ENCODE data around the gene AP1S3.
"Not testable (repeated sequence)": the region's sequence is repeated elsewhere in the genome, so short reads cannot be mapped to it uniquely, and the experiment has no call there.

The AP1S3 gene

GRCh38 chr2:223801736-223802135 is 35.6 kb downstream of the AP1S3 start:
- peak; percentile 66 for DNase-seq (ENCODE audit: low spot score)
- no peak for FAIRE-seq

GRCh38 chr2:223800908-223801307 is 36.5 kb downstream of the AP1S3 start:
- DNase-seq (ENCODE audit: low spot score) = no peak

DNA sequence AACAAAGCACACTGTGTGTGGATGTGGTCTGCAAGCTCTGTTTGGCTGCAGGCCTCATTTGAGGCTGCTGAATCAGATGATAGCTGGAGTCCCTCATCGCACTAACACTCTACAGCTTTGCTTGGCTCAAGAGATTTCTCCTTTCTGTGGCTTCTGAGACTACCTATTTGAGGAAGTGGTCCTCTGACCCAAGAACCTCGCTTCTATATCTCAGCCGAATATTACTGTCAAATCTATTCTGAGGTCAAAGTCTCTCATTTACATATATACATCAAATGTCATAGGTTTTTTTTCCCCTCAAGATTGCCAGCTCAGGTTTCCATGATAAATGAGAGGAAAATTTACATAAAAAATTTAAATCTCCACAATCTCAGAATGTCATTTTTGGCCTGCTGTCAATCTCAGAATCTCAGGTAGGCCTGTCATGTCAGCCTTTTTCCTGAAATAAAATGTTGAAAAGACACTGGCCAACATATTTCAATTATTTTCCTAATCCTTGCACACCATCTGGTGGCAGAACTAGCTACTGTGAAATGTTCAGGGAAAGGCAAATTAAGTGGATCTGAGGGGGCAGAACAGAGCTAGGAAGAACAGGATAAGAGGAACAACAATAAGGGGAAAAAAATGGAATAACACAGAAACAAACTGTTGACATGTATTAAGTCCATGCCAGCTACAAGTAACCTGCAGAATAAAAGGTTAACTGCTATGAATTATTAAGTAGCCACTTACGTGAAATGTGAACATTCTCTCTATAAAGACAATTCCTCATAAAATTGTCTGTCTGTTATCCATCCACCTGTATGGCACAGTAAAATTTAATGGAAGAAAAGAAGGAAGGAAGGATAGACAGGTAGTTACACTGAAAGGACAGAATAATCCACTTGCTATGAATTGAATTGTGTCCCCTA is 39.3 kb downstream of the AP1S3 start:
- FAIRE-seq (peak; percentile 63), DNase-seq (ENCODE audit: low spot score) (peak; percentile 34)

More at GRCh38 chr2:223800908-223801307, 36.5 kb downstream of the AP1S3 start:
- no peak for FAIRE-seq

DNA sequence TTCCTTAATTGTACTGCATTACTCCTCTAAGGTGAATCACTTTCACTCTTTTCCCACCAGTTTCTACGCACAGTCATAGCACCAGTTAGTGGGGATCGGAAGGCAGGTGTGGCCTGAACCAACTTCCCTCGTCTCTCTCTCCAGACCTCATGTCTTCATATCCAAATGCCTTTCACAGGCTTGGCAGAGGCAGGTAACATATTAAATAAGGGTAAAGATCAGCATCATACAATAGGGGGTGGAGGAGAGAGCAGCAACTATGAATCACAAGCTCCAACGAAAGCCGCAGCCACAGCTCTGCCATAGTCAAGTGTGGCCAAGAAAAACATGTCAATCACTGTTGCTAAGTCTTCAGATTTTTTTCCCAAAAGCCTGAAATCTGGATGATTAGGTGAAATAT is 40.3 kb downstream of the AP1S3 start:
- DNase-seq (ENCODE audit: low spot score) = peak; percentile 92

GRCh38 chr2:223789423-223789822 is 48.0 kb downstream of the AP1S3 start:
- FAIRE-seq (no peak), DNase-seq (ENCODE audit: low spot score) (no peak)

More for the DNA sequence above, 40.3 kb downstream of the AP1S3 start:
- peak; percentile 97 for FAIRE-seq

GRCh38 chr2:223788826-223789225 is 48.6 kb downstream of the AP1S3 start:
- DNase-seq (ENCODE audit: low spot score) (no peak), FAIRE-seq (no peak)

DNA sequence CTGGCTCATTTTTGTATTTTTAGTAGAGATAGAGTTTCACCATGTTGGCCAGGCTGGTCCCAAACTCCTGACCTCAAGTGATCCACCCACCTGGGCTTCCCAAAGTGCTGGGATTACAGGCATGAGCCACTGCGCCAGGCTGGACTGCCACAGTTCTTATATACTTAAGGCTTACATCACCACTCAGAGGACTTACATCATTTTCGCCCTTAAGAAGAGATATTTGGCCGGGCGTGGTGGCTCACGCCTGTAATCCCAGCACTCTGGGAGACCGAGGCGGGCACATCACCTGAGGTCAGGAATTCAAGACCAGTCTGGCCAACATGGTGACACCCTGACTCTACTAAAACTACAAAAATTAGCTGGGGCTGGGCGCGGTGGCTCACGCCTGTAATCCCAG is 49.3 kb downstream of the AP1S3 start:
- FAIRE-seq; DNase-seq (ENCODE audit: low spot score): not testable (repeated sequence)

GRCh38 chr2:223787358-223787757 is 50.0 kb downstream of the AP1S3 start:
- DNase-seq (ENCODE audit: low spot score) = no peak
- FAIRE-seq = no peak

DNA sequence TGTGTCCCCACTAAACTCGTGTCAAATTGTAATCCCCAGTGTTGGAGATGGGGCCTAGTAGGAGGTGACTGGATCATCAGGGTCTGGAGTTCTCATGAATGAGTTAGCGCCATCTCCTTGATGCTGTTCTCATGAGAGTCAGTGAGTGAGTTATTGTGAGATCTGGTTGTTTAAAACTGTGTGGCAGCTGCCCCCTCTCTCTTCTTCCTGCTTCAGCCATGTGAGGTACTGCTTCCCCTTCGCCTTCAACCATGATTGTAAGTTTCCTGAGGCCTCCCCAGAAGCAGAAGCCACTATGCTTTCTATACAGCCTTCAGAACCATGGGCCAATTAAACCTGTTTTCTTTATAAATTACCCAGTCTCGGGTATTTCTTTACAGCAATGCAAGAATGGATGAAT is 50.4 kb downstream of the AP1S3 start:
- FAIRE-seq = no peak

DNA sequence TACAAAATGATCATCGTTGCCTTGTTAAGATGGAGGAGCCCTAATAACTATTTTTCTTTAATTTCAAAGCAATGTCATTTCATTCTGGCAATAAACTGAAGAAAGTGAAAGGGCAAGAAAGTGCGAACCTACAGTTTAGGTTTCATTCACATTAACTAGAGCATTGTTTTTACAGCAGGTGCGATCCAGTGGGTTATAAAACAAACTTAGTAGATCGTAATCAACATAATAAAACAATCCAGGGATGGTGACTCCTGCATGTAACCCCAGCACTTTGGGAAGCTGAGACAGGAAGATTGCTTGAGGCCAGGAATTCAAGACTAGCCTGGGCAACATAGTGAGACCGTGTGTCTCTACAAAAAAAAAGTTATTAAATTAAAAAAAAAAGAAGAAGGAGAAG is 51.1 kb downstream of the AP1S3 start:
- DNase-seq (ENCODE audit: low spot score) = no peak
- FAIRE-seq = no peak

More for the DNA sequence above, 50.4 kb downstream of the AP1S3 start:
- no peak for DNase-seq (ENCODE audit: low spot score)

GRCh38 chr2:223784221-223784772 is 53.1 kb downstream of the AP1S3 start:
- no peak for FAIRE-seq
- no peak for DNase-seq (ENCODE audit: low spot score)

- FAIRE-seq (no peak), DNase-seq (ENCODE audit: low spot score) (no peak)
These were observed 54.8 kb downstream of the AP1S3 start for GRCh38 chr2:223782629-223783028.

DNA sequence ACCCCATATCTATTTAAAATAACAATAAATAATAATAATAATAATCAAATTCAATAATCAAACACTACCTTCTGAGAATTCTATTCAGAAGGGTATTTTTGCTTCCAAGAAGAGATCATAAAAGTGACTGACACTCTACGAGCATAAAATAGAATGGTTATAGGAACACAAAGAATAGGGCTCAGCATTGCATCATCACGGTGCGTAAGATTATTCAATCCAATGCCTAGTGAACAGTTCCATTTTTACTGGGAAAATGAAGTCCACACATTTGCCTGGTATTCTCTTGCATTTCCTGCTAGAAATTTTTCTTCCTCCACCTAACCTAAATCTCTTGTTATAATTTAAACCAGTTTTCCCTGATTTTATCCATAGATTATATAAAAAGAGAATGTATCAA is 55.8 kb downstream of the AP1S3 start:
- FAIRE-seq = no peak
- no peak for DNase-seq (ENCODE audit: low spot score)

DNA sequence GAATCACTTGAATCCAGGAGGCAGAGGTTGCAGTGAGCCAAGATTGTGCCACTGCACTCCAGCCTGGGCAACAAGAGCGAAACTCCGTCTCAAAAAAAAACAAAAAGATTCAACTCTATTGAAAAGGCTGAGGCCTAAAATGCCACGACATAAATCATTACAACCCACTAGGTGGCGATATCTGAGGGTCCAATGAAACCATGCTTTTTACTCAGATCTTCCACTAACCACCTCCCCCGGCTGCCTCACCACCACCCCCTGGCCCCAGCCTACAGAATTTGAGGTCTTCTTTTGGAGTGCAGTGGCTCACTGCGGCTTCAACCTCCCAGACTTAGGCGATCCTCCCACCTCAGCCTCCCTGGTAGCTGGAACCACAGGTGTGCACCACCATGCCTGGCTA is 57.5 kb downstream of the AP1S3 start:
- FAIRE-seq (no peak), DNase-seq (ENCODE audit: low spot score) (peak; percentile 38)

DNA sequence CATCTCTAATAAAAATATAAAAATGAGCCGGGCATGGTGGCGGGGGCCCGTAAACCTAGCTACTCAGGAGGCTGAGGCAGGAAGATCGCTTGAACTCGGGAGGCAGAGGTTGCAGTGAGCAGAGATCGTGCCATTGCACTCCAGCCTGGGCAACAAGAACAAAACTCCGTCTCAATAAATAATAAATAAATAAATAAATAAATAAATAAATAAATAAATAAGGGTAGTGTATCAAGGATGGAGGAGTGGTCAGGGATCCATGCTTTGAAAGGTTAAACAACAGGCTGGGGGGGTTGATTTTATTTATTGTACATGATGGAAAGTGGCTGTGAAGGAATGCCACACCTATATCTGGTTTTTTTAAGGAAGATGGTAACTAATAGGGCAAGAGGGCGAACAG is 63.2 kb downstream of the AP1S3 start:
- FAIRE-seq = no peak
- no peak for DNase-seq (ENCODE audit: low spot score)

DNA sequence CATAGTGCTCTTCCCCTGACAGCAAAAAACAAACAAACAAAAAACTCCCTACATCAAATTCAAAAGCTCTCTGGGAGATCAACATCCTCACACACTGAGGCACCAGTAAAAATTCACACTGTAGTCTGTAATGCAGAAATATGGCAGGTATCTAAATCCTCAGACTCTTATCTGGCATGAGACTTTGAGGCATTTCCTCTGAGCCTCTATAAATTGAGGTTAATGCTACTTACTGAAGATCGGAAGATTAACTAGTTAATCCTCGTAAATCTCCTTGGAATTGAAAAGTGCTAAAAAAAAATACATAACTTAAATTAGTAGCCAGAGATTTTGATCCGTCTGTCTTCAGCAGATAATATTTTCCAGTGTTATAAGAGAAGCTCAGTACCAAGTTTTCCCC is 65.0 kb downstream of the AP1S3 start:
- no peak for FAIRE-seq
- DNase-seq (ENCODE audit: low spot score) = no peak

DNA sequence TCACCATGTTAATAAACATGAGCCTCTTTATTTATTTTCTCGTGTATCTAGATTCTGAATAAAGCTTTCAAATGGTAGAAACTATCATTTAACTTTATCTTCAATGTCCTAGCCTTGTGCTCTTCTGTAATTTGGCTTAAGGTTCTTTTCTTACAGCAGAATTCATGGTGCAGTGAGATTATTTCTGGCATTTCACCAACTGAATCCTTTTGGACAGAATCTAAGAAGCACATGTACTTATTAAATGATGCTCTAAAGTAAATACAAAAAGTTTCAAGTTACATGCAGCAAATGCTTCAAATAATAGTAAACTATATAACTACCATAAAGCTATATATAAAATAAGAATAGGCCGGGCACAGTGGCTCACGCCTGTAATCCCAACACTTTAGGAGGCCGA is 65.9 kb downstream of the AP1S3 start:
- DNase-seq (ENCODE audit: low spot score) = no peak
- FAIRE-seq = no peak

GRCh38 chr2:223768179-223768578 is 69.2 kb downstream of the AP1S3 start:
- no peak for FAIRE-seq

DNA sequence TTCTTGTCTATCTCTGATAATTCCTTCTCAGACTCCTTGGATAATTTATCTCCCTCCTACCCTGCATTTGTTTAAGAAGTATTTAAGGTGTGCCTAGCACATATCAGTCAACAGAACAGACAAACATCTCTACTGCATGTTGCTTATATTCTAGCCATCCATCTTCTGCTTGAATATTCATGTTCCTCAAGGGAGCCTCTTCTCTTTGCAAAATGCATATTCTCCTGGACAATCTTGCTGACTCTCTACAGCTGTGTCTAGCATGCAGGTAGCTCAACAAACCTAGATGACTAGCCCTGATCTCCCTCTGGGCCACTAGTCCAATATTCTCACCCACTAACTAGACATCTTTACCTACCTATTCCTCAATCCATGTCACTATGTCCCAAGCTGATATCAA is 70.0 kb downstream of the AP1S3 start:
- FAIRE-seq (no peak), DNase-seq (ENCODE audit: low spot score) (no peak)

More at GRCh38 chr2:223768179-223768578, 69.2 kb downstream of the AP1S3 start:
- no peak for DNase-seq (ENCODE audit: low spot score)

GRCh38 chr2:223765221-223765785 is 72.1 kb downstream of the AP1S3 start:
- no peak for FAIRE-seq

GRCh38 chr2:223764796-223765195 is 72.6 kb downstream of the AP1S3 start:
- DNase-seq (ENCODE audit: low spot score) (no peak), FAIRE-seq (no peak)

More at GRCh38 chr2:223765221-223765785, 72.1 kb downstream of the AP1S3 start:
- no peak for DNase-seq (ENCODE audit: low spot score)

DNA sequence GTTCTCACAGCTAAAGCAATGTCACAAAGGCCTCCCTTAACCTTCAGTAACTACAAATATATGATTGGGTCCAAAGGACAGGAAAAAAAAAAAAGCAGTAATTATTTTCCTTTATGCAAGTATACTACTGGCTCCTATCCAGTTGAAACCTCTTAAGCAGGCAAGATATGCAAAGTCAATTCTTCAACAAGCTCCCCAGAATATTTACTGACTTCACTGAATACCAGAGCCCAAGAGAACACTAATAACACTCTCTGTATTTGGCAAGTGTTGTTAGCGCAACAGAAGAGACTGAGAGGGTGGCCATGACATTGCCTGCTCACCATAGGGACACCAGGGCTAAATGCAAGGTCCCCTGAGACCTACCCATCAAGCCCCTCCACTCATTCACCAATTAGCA is 74.5 kb downstream of the AP1S3 start:
- DNase-seq (ENCODE audit: low spot score) = no peak
- no peak for FAIRE-seq
